Measurements from ENCODE around the gene TJP2. TPM values are rescaled to one million over a fixed set of nuclear protein-coding genes. Genes with fewer than 3 reads are reported as not detected.

Gene TJP2
- total RNA-seq, 4 donors from 2014 or later = 137 to 191 (median 167) TPM

DNA sequence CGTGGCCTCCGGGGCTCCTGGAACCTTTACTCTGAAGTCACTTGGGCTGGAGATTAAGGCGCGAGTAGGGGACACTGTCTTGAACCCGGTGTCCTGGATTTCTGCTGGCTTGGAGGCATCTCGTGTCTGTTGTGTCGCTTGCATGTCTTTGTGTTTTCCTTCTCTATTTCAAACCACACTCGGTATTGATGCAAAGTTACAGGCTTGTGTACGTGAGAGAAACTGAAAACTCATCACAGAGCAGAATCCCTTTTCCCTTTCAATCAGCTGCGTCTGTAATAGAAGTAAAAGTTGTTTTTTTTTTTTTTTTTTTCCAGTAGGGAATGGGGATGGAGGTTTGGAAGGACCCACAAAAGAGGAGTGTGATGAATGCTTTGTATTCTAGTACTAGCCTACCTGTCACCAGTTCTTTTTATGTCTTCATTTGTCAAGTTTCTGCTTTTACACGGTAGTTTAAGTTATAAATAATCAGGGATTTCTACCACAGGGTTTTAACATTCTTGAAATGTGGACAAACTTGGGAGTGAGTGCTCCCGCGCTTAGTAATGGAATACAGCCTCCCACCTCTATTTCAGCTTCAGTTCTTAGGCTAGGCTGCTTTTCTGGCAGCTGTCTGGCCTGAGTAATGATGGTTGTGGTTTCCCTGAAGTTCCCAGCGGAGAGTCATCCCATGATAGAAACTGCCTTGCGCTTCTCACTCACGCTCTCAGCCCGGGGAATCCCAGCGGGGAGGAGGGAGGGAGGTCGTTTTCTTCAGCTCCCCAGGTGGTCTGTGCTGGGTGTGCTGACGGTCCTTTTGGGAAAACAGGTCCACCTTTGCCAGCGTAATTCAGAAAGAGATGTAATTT lies 763 bp downstream of the TJP2 start:
- intact Hi-C loops (cut with DNase I; ENCODE audit: low total_unique reads) = loop anchor here (10.0 kb wide), 1 partner anchor 50 kb away; no protein-coding TSS in a partner anchor
- WGBS, 2 donors = 6 to 7% methylated on average over 19 to 21 of the region's 21 CpGs
- peak; percentile 79 to 87 for DNase-seq (ENCODE audit: low spot score in 2 of 2)
- TF ChIP-seq CTCF (IDR thresholded peaks at IDR 0.05) (no peak), POLR2A (IDR thresholded peaks at IDR 0.05) (no peak)
- peak overlapping the region; percentile 50 for H3K4me3 ChIP-seq (ENCODE audit: low read depth, poor library complexity, severe bottlenecking)

DNA sequence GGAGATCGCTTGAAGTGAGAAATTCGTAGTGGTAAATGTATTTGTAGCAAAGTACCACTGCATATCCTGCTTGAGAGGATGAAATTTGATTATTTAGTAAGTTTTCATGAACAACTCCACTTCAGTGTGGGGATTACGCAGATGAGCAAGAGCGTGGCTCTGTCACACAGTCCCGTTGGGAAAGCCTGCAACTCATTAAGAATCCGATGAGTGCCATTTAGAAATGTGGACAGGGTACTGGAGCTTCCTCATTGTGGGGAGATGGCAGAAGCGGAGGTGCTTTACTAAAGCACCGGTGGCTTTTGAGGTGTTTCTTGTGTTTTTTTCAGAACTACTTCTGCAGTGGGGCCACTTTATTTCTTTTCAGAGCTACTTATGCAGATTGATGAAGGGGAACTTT lies 1.4 kb downstream of the TJP2 start:
- DNase-seq (ENCODE audit: low spot score in 2 of 2) = no peak
- WGBS, 2 donors = 38 to 39% methylated on average over 8 of the region's 8 CpGs
- H3K4me3 ChIP-seq (ENCODE audit: low read depth, poor library complexity, severe bottlenecking) = no peak overlapping the region
- TF ChIP-seq CTCF (IDR thresholded peaks at IDR 0.05) (no peak), POLR2A (IDR thresholded peaks at IDR 0.05) (no peak)
- intact Hi-C loops (cut with DNase I; ENCODE audit: low total_unique reads) = loop anchor here (10.0 kb wide), 1 partner anchor 51 kb away; no protein-coding TSS in a partner anchor

GRCh38 chr9:69176471-69177171 lies 2.5 kb downstream of the TJP2 start:
- H3K4me3 ChIP-seq (ENCODE audit: low read depth, poor library complexity, severe bottlenecking) = no peak overlapping the region
- TF ChIP-seq POLR2A (IDR thresholded peaks at IDR 0.05) = no peak
- TF ChIP-seq CTCF (IDR thresholded peaks at IDR 0.05) = no peak
- 59 to 60% methylated on average over 9 of the region's 9 CpGs for WGBS, 2 donors
- DNase-seq (ENCODE audit: low spot score in 2 of 2) = no peak
- intact Hi-C loops (cut with DNase I; ENCODE audit: low total_unique reads) = loop anchor here (10.0 kb wide), 1 partner anchor 52 kb away; no protein-coding TSS in a partner anchor

- no peak for TF ChIP-seq CTCF (IDR thresholded peaks at IDR 0.05)
- TF ChIP-seq POLR2A (IDR thresholded peaks at IDR 0.05) = no peak
- intact Hi-C loops (cut with DNase I; ENCODE audit: low total_unique reads) = loop anchor here (10.0 kb wide), 1 partner anchor 54 kb away; no protein-coding TSS in a partner anchor
- 43 to 50% methylated on average over 3 of the region's 3 CpGs for WGBS, 2 donors
- H3K4me3 ChIP-seq (ENCODE audit: low read depth, poor library complexity, severe bottlenecking) = no peak overlapping the region
- DNase-seq (ENCODE audit: low spot score in 2 of 2) = no peak
Observed at GRCh38 chr9:69178583-69179011, 4.5 kb downstream of the TJP2 start.

DNA sequence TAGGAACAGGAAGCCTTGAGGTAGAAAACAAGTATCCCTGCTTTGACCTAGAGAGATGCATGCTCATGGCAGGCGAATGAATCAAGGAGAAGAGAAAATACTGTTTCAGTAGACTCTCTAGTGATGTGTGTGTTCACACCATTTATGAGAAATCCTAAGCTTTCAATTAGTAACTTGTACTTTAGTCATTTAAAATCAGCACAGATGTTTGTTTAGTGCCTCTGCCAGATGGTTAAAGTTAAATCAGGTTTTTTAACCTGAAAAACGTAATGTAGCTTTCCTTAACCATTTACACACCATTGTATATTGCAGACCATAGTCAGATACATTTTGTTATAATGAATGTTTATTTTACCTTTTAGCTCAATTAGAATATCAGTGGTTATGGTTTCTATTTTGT lies 5.0 kb downstream of the TJP2 start:
- TF ChIP-seq POLR2A (IDR thresholded peaks at IDR 0.05) = no peak
- TF ChIP-seq CTCF (IDR thresholded peaks at IDR 0.05) = no peak
- 42 to 47% methylated on average over 2 of the region's 2 CpGs for WGBS, 2 donors
- no peak overlapping the region for H3K4me3 ChIP-seq (ENCODE audit: low read depth, poor library complexity, severe bottlenecking)
- intact Hi-C loops (cut with DNase I; ENCODE audit: low total_unique reads) = loop anchor here (10.0 kb wide), 1 partner anchor 54 kb away; no protein-coding TSS in a partner anchor
- DNase-seq (ENCODE audit: low spot score in 2 of 2) = no peak

Data from lower leg skin (tissue), 4 donors.